HG03432 (cell line): Measurements from ENCODE around the gene GALNT10.

Experiments
- ATAC-seq: cut with Tn5 transposase; IDR thresholded peaks from one replicate; pipeline ENCODE4 v1.9.1; 2021; ENCODE audit warnings: mild to moderate bottlenecking, moderate library complexity; ENCODE audit not compliant: unreplicated experiment

The GALNT10 gene

GRCh38 chr5:154461531-154461930 lies 271.0 kb downstream of the GALNT10 start:
- ATAC-seq, result no peak

GRCh38 chr5:154464438-154464837 lies 273.9 kb downstream of the GALNT10 start:
- ATAC-seq, result no peak

- ATAC-seq, result no peak
These were observed 274.6 kb downstream of the GALNT10 start for GRCh38 chr5:154465169-154465568.

- no peak for ATAC-seq
These were observed 275.6 kb downstream of the GALNT10 start for GRCh38 chr5:154466147-154466546.

GRCh38 chr5:154466671-154467070 lies 276.1 kb downstream of the GALNT10 start:
- ATAC-seq, result no peak

GRCh38 chr5:154467655-154468354 lies 277.3 kb downstream of the GALNT10 start:
- peak; percentile 98 for ATAC-seq

- no peak for ATAC-seq
These were observed 279.6 kb downstream of the GALNT10 start for GRCh38 chr5:154470137-154470536.
